NCI-H345 treated with DMSO at 0.1 percent for 48 hours (cell line): Measurements from ENCODE around the gene TMC2.
A peak's percentile ranks its signal among the peaks of the same experiment; 100 is the strongest.

Experiments used
- DNase-seq: peaks from one replicate; lab custom pipeline; 2025; ENCODE audit not compliant: unreplicated experiment; lab: John Stamatoyannopoulos, UW

Gene TMC2

GRCh38 chr20:2576317-2576727, 39.9 kb downstream of the TMC2 start:
- no peak for DNase-seq

GRCh38 chr20:2578475-2579192, 42.3 kb downstream of the TMC2 start:
- DNase-seq = peak; percentile 36

GRCh38 chr20:2585811-2586210, 49.4 kb downstream of the TMC2 start:
- no peak for DNase-seq

GRCh38 chr20:2593756-2594155, 57.4 kb downstream of the TMC2 start:
- no peak for DNase-seq

- no peak for DNase-seq
These were observed 58.7 kb downstream of the TMC2 start for GRCh38 chr20:2595076-2595475.

GRCh38 chr20:2596673-2597279, 60.4 kb downstream of the TMC2 start:
- no peak for DNase-seq

- no peak for DNase-seq
These were observed 63.1 kb downstream of the TMC2 start for GRCh38 chr20:2599288-2600006.

- DNase-seq = no peak
These were observed 65.8 kb downstream of the TMC2 start for GRCh38 chr20:2602046-2602735.

- DNase-seq = no peak
These were observed 66.4 kb downstream of the TMC2 start for GRCh38 chr20:2602746-2603145.

GRCh38 chr20:2603816-2604505, 67.6 kb downstream of the TMC2 start:
- DNase-seq = no peak

- DNase-seq = no peak
These were observed 68.1 kb downstream of the TMC2 start for GRCh38 chr20:2604506-2604835.

GRCh38 chr20:2606507-2607006, 70.2 kb downstream of the TMC2 start:
- no peak for DNase-seq

GRCh38 chr20:2610326-2610725, 74.0 kb downstream of the TMC2 start:
- no peak for DNase-seq

- DNase-seq = no peak
These were observed 74.8 kb downstream of the TMC2 start for GRCh38 chr20:2610941-2611720.

GRCh38 chr20:2612073-2612472, 75.7 kb downstream of the TMC2 start:
- DNase-seq = no peak

- no peak for DNase-seq
These were observed 80.3 kb downstream of the TMC2 start for GRCh38 chr20:2616634-2617033.

GRCh38 chr20:2617099-2617714, 80.8 kb downstream of the TMC2 start:
- DNase-seq = no peak

- DNase-seq = no peak
These were observed 82.4 kb downstream of the TMC2 start for GRCh38 chr20:2618815-2619214.

- DNase-seq = no peak
These were observed 83.0 kb downstream of the TMC2 start for GRCh38 chr20:2619337-2619736.
